Trophoblast cell (in vitro differentiated cells and primary cell): ENCODE data around the gene MRPS7.

Source experiments
- DNase-seq, 2 donors: peaks; one replicate each; pipeline ENCODE4 v3.0.0-alpha.2; 2016
- H2AFZ ChIP-seq: 2 replicates; pipeline ENCODE4 v1.6.1; 2013; ENCODE audit warnings: low read length, moderate library complexity, mild to moderate bottlenecking; ENCODE audit not compliant: insufficient read depth, poor library complexity
- H2AK5ac ChIP-seq: 2 replicates; pipeline ENCODE4 v1.6.1; 2013; ENCODE audit warnings: mild to moderate bottlenecking, low read length
- H2BK120ac ChIP-seq: 2 replicates; pipeline ENCODE4 v1.6.1; 2013; ENCODE audit warnings: low read length, mild to moderate bottlenecking, moderate library complexity; ENCODE audit not compliant: insufficient read depth, poor library complexity
- H2BK12ac ChIP-seq: 2 replicates; pipeline ENCODE4 v1.6.1; 2013; ENCODE audit warnings: mild to moderate bottlenecking, low read length, moderate library complexity
- H2BK5ac ChIP-seq: 2 replicates; pipeline ENCODE4 v1.6.1; 2013; ENCODE audit warnings: low read length, low read depth, moderate library complexity, mild to moderate bottlenecking; ENCODE audit not compliant: poor library complexity
- H3K14ac ChIP-seq: 2 replicates; pipeline ENCODE4 v1.6.1; 2013; ENCODE audit warnings: mild to moderate bottlenecking, low read length
- H3K18ac ChIP-seq: 2 replicates; pipeline ENCODE4 v1.6.1; 2013; ENCODE audit warnings: mild to moderate bottlenecking, low read length
- H3K23ac ChIP-seq: 2 replicates; pipeline ENCODE4 v1.6.1; 2013; ENCODE audit warnings: low read length
- H3K27ac ChIP-seq: 2 replicates; pipeline ENCODE4 v1.5.1; 2013; ENCODE audit warnings: low read depth, mild to moderate bottlenecking, inconsistent platforms, low read length, moderate library complexity
- H3K27me3 ChIP-seq: 2 replicates; pipeline ENCODE4 v1.6.1; 2013; ENCODE audit warnings: inconsistent platforms, mild to moderate bottlenecking, low read length, moderate library complexity; ENCODE audit not compliant: insufficient read depth
- H3K36me3 ChIP-seq, 2 experiments: 1 replicate in 1 of 2; 2 replicates in 1 of 2; pipeline ENCODE4 v1.6.1; 2013; ENCODE audit warnings: low read length in 2 of 2, mild to moderate bottlenecking in 2 of 2, moderate library complexity in 1 of 2; ENCODE audit not compliant: insufficient read depth in 2 of 2, control insufficient read depth in 1 of 2
- H3K4ac ChIP-seq: 2 replicates; pipeline ENCODE4 v1.6.1; 2013; ENCODE audit warnings: low read depth, mild to moderate bottlenecking, low read length, moderate library complexity
- H3K4me1 ChIP-seq, 2 experiments: 1 replicate in 1 of 2; 2 replicates in 1 of 2; pipeline ENCODE4 v1.6.1; 2013; ENCODE audit warnings: low read length in 2 of 2, mild to moderate bottlenecking in 2 of 2, moderate library complexity in 1 of 2; ENCODE audit not compliant: insufficient read depth in 2 of 2, control insufficient read depth in 1 of 2
- H3K4me2 ChIP-seq: 2 replicates; pipeline ENCODE4 v1.6.1; 2013; ENCODE audit warnings: inconsistent platforms, mild to moderate bottlenecking, low read length, moderate library complexity
- H3K4me3 ChIP-seq: 2 replicates; pipeline ENCODE4 v1.5.1; 2013; ENCODE audit warnings: mild to moderate bottlenecking, low read depth, low read length, inconsistent platforms
- H3K79me1 ChIP-seq: one replicate; pipeline ENCODE4 v1.6.1; 2013; ENCODE audit warnings: low read length
- H3K79me2 ChIP-seq: 2 replicates; pipeline ENCODE4 v1.6.1; 2013; ENCODE audit warnings: low read length, mild to moderate bottlenecking; ENCODE audit not compliant: control insufficient read depth, insufficient read depth, poor library complexity
- H3K9ac ChIP-seq: 2 replicates; pipeline ENCODE4 v1.6.1; 2013; ENCODE audit warnings: mild to moderate bottlenecking, low read length
- H3K9me3 ChIP-seq: 2 replicates; pipeline ENCODE4 v1.6.1; 2013; ENCODE audit warnings: low read depth, mild to moderate bottlenecking, control low read depth, inconsistent platforms, low read length; ENCODE audit not compliant: insufficient read depth
- H4K12ac ChIP-seq: 2 replicates; pipeline ENCODE4 v1.6.1; 2013; ENCODE audit warnings: low read depth, mild to moderate bottlenecking, low read length, moderate library complexity
- H4K8ac ChIP-seq: 2 replicates; pipeline ENCODE4 v1.6.1; 2013; ENCODE audit warnings: low read depth, mild to moderate bottlenecking, low read length, moderate library complexity
- H4K91ac ChIP-seq: one replicate; pipeline ENCODE4 v1.6.1; 2013; ENCODE audit warnings: low read depth, mild to moderate bottlenecking, low read length, moderate library complexity
- WGBS: extraction: QIAGEN DNeasy Blood & Tissue Kit; methylation state at CpG from one replicate; pipeline ENCODE4 v1.1.7; 2013; ENCODE audit warnings: missing lambda C conversion rate; ENCODE audit not compliant: insufficient read length, insufficient coverage; ENCODE audit errors: extremely low coverage; 5-methylcytosine and 5-hydroxymethylcytosine counted together

The MRPS7 gene

GRCh38 chr17:75238684-75239191, 22.9 kb upstream of the MRPS7 start:
- Histone ChIP-seq H3K79me2 (no peaks in the 10 kb centered on the region), H4K12ac (no peak overlapping the region), H2AFZ (no peak overlapping the region), H3K4ac (no peak overlapping the region), H2BK12ac (no peak overlapping the region), H3K4me1 (no peaks in the 10 kb centered on the region), H3K9ac (no peak overlapping the region), H3K79me1 (no peaks in the 10 kb centered on the region), H3K9me3 (peaks cover 1% of the 10 kb centered on the region), H3K18ac (no peak overlapping the region), H2AK5ac (no peak overlapping the region), H4K8ac (no peak overlapping the region), H3K27me3 (no peaks in the 10 kb centered on the region), H4K91ac (no peak overlapping the region), H2BK5ac (no peak overlapping the region), H3K14ac (no peak overlapping the region), H3K4me2 (no peak overlapping the region), H2BK120ac (no peak overlapping the region), H3K4me3 (no peak overlapping the region), H3K27ac (no peak overlapping the region), H3K36me3 (peaks cover 82 to 92% of the 10 kb centered on the region in 2 experiments), H3K23ac (no peak overlapping the region)
- WGBS = no CpG with 5 or more reads among the region's 13 CpGs
- DNase-seq = peak; percentile 49 to 80

- peaks cover 86 to 96% of the 10 kb centered on the region in 2 experiments for H3K36me3 ChIP-seq
- no peak overlapping the region for H3K23ac ChIP-seq
- H4K91ac ChIP-seq = no peak overlapping the region
- H3K79me2 ChIP-seq = no peaks in the 10 kb centered on the region
- no peak overlapping the region for H4K8ac ChIP-seq
- no peak for DNase-seq
- H4K12ac ChIP-seq = no peak overlapping the region
- no peaks in the 10 kb centered on the region for H3K4me1 ChIP-seq
- no peak overlapping the region for H2BK5ac ChIP-seq
- no peak overlapping the region for H3K4me2 ChIP-seq
- no peak overlapping the region for H2BK12ac ChIP-seq
- no peak overlapping the region for H2BK120ac ChIP-seq
- H3K9ac ChIP-seq = no peak overlapping the region
- no peak overlapping the region for H3K14ac ChIP-seq
- no peaks in the 10 kb centered on the region for H3K79me1 ChIP-seq
- no peak overlapping the region for H3K18ac ChIP-seq
- H3K9me3 ChIP-seq = peaks cover 1% of the 10 kb centered on the region
- no peak overlapping the region for H2AK5ac ChIP-seq
- H2AFZ ChIP-seq = no peak overlapping the region
- H3K27me3 ChIP-seq = no peaks in the 10 kb centered on the region
- no CpG with 5 or more reads among the region's 12 CpGs for WGBS
- no peak overlapping the region for H3K4ac ChIP-seq
- no peak overlapping the region for H3K27ac ChIP-seq
- no peak overlapping the region for H3K4me3 ChIP-seq
Measured at GRCh38 chr17:75239214-75239613, 22.5 kb upstream of the MRPS7 start.

- Histone ChIP-seq H3K4ac (no peak overlapping the region), H4K12ac (no peak overlapping the region), H3K23ac (no peak overlapping the region), H3K4me3 (no peak overlapping the region), H3K79me2 (no peaks in the 10 kb centered on the region), H3K4me1 (no peaks in the 10 kb centered on the region), H3K79me1 (no peaks in the 10 kb centered on the region), H3K4me2 (no peak overlapping the region), H3K36me3 (peaks cover 82 to 96% of the 10 kb centered on the region in 2 experiments), H3K18ac (no peak overlapping the region), H2BK12ac (no peak overlapping the region), H3K9ac (no peak overlapping the region), H2AFZ (no peak overlapping the region), H3K9me3 (peaks cover 1% of the 10 kb centered on the region), H2BK5ac (no peak overlapping the region), H3K27ac (no peak overlapping the region), H3K27me3 (no peaks in the 10 kb centered on the region), H4K91ac (no peak overlapping the region), H3K14ac (no peak overlapping the region), H2AK5ac (no peak overlapping the region), H2BK120ac (no peak overlapping the region), H4K8ac (no peak overlapping the region)
- WGBS = no CpG with 5 or more reads among the region's 23 CpGs
- DNase-seq = no peak
Measured at GRCh38 chr17:75239778-75240393, 21.8 kb upstream of the MRPS7 start.

GRCh38 chr17:75240394-75241142, 21.1 kb upstream of the MRPS7 start:
- Histone ChIP-seq H3K4ac (no peak overlapping the region), H2BK5ac (no peak overlapping the region), H3K14ac (no peak overlapping the region), H3K36me3 (peaks cover 83 to 97% of the 10 kb centered on the region in 2 experiments), H3K4me1 (no peaks in the 10 kb centered on the region), H2BK12ac (no peak overlapping the region), H2AK5ac (no peak overlapping the region), H4K91ac (no peak overlapping the region), H3K9me3 (peaks cover 1% of the 10 kb centered on the region), H3K27ac (no peak overlapping the region), H3K23ac (no peak overlapping the region), H4K8ac (no peak overlapping the region), H3K18ac (no peak overlapping the region), H3K9ac (no peak overlapping the region), H3K79me2 (no peaks in the 10 kb centered on the region), H4K12ac (no peak overlapping the region), H3K79me1 (no peaks in the 10 kb centered on the region), H3K4me2 (no peak overlapping the region), H3K27me3 (no peaks in the 10 kb centered on the region), H3K4me3 (no peak overlapping the region), H2AFZ (no peak overlapping the region), H2BK120ac (no peak overlapping the region)
- no CpG with 5 or more reads among the region's 23 CpGs for WGBS
- DNase-seq = peak; percentile 84 to 88
